Measurements from ENCODE around the gene NLRP6.
A peak's percentile ranks its signal among the peaks of the same experiment; 100 is the strongest.
"Not testable (repeated sequence)": the region's sequence is repeated elsewhere in the genome, so short reads cannot be mapped to it uniquely, and the experiment has no call there.

NLRP6 gene

GRCh38 chr11:256952-257737, 21.1 kb upstream of the NLRP6 start:
- DNase-seq: no peak

GRCh38 chr11:257766-258493, 20.3 kb upstream of the NLRP6 start:
- no peak for DNase-seq

DNA sequence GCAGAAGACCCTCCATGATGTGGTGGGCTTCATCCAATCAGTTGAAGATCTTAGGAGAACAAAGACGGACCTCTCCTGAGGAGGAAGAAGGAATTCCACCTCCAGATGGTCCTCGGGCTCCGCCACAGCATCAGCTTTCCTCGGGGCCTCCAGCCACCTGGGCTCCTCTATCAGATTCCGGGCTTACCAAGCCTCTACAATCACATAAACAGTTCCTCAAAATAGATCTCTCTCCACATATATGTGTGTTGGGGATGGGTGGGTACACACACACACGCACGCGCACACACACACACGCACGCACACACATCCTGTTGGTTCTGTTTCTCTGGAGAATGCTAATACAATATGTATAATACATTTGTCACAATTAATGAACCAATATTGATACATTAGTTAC, 18.8 kb upstream of the NLRP6 start:
- no peak for DNase-seq

DNA sequence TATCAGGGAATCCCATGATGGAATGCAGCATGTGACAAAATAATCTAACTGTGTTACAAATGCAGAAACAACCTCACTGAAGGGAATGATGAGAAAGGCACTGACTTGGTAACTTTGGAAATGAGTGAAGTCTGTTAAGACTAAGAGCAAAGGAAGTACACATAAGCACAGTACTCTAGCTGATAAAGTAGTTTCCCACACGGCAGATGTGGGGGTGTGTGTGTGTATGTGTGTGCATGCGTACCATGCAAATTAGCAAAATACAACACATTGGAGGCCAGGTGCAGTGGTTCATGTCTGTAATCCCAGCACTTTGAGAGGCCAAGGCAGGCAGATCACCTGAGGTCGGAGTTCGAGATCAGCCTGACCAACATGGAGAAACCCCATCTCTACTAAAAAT, 16.6 kb upstream of the NLRP6 start:
- DNase-seq: no peak

GRCh38 chr11:266676-267439, 11.3 kb upstream of the NLRP6 start:
- DNase-seq: no peak

GRCh38 chr11:267491-267994, 10.7 kb upstream of the NLRP6 start:
- no peak for DNase-seq

DNA sequence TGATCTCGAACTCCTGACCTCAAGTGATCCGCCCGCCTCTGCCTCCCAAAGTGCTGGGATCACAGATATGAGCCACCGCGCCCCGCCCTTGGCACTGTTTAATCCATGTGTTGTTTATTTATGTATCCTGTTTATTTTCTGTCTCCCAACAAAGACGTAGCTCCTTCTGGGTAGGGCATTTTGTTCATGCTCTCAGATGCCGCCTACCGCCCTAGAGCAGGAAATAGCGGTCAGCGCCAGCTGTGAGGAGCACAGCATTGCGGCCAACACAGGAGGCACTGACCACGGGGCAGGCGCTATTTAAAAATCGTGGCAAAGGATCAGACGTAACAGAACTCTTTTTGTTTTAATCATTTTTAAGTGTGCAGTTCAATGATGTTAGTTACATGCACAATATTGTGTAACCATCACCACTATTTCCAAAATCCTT, 9.5 kb upstream of the NLRP6 start:
- DNase-seq: not testable (repeated sequence)

GRCh38 chr11:269146-269890, 8.9 kb upstream of the NLRP6 start:
- peak; percentile 78 for DNase-seq

DNA sequence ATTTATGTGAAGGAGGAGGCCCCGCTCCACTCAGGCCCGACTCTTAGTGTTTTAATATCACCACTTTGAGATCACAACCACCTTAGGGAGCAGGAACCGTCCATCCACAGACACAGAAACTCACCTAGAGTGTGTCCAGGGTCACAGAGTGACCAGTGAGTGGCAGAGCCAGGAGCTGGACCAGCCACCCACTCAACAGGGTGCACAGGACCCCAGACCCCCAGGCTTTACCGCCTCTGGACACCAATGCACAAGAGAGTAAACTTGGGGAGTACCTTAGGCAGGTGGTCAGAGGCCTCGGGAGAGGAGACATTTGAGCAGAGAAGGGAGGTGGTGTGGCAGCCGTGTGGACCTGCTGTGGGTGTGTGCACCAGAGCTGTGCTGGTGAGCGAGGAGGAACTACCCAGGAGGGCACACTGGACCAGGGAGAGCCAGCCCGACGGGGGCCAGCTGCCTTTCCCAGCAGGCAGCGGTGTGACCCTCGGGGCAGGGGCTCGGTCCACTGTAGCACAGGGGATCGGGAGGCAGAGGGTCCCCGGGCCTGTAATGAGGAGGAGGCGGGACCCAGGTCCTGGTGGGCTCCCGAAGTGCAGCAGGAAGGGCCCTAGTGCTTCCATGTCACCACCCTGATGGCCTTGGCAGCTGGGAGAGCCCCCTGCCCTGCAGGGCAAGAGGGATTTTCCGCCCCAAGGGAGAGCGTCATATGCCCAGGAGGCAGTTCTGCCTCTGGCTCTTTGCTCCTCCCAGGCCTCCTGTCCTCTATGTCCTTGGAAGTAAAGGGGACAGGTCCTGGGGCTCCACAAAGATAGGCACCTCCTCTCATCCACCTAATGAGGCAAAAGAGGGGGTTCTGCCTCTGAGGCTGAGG, 7.5 kb upstream of the NLRP6 start:
- no peak for DNase-seq

DNA sequence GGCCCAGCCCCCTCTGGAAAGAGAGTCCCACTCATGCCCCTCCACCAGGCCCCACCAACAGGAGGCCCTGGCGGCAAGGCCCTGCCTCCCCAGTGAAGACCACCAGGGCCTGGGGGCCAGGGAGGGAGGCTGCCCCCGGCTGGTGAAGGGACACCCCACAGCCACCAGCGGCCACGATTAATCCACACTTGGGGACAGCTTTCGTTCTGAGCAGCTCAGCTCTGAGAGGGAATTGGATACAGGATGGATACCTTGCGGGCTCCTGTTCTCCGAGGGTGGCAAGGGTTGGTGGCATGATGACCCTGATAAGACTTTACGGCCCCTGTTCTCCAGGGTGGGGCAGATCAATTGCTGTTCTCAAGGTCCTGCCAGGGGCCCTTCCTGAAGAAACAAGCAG, 6.9 kb upstream of the NLRP6 start:
- DNase-seq: no peak

DNA sequence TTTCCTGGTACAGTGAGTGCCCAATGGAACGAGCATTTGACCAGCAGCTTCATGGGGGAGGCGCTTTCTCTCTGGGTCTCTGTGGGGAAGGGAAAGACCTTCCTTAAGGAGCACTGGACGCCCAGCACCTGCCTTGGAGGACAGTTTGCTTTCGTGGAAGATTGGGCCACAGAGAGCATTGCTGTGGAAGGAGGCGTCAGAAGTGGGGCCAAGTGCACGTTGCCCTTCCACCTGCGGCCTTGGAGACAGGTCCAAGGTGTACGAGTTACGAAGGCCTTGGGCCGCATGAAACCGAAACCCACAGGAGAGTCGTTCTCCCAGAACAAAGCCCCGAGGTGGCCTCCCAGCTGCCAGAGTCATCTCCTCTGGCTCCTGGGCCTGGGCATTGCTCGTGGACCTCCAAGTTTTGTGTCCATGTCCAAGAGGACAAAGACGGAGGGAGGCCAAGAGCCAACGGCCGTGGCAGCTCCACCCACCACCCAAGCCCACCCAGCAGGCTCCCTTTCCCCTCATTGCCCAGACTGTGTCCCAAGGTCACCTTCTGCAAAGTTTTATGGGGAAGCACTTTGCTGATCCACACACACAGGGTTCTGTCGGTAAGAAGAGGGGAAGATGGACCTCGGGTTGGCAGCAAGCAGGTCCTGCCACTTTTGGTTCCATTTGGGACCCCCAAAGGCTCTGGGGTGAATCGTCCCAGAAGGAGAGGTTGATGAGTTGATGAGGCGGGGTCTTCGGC, 5.8 kb upstream of the NLRP6 start:
- no peak for DNase-seq

DNA sequence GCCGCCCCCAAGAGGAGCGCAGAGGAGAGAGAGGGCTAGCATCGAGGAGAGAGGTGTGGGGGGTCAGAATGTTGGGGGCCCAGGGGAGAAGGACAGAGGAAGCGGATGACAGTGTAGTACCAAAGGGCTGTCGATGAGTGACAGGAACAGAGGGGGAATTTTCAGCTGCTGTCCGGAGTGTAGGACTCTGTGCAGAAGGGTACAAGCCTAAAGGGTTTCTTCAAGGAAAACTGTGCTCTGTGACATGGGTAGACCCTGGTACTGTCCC, 5.3 kb upstream of the NLRP6 start:
- DNase-seq: no peak

DNA sequence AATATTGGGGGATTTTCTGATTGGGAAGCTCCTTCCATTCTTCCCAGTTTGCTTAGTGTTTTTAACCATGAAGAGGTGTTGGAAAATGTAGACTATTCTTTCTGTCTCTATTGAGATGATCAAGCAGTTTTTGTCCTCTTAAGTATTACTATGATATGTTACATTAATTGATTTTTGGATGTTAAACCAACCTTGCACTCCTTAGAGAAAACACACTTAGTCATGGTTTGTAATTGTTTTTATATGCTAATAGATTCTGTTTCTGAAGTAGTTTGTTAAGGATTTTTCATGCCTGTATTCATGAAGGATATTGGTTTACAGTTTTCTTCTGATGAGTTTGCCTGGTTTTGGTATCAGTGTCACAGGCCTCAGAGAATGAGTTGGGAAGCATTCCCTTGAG, 2.0 kb upstream of the NLRP6 start:
- DNase-seq: no peak

DNA sequence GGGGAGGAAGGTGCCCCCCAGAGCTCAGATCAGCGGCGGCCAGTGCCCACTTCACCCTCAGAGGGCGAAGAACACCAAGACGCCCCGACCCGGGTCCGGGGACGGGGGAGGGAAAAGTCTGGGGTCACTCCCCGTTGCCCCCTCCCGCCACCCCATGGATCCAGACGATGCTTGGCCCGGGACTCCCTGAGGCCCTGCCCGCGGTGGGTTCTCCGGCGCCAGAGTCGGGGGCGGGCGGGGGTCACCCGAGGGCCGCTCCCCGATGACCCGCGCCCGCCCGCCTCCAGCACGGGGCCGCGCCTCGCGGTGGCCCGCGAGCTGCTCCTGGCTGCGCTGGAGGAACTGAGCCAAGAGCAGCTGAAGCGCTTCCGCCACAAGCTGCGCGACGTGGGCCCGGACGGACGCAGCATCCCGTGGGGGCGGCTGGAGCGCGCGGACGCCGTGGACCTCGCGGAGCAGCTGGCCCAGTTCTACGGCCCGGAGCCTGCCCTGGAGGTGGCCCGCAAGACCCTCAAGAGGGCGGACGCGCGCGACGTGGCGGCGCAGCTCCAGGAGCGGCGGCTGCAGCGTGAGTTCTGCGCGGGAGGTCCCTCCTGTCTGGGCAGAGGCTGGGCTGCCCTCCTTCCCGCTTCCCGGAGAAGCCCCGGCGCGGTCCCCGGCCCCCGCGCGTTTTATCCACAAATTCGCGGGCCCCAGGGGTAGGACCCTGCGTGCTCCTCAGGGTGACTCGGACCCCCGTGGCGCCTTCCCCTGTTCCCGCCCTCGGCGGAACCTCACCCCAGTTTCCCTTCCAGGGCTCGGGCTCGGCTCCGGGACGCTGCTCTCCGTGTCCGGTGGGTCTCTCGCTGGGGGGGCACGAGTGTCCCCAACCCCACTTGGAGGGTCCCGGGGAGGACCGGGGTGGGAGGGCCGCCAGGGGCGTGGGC, 1.1 kb downstream of the NLRP6 start:
- DNase-seq: peak; percentile 20

- DNase-seq: peak; percentile 57
These were observed 1.9 kb downstream of the NLRP6 start for GRCh38 chr11:279966-280705.

- DNase-seq: peak; percentile 39
These were observed 2.7 kb downstream of the NLRP6 start for GRCh38 chr11:280706-281485.

GRCh38 chr11:281486-282161, 3.4 kb downstream of the NLRP6 start:
- DNase-seq: no peak

DNA sequence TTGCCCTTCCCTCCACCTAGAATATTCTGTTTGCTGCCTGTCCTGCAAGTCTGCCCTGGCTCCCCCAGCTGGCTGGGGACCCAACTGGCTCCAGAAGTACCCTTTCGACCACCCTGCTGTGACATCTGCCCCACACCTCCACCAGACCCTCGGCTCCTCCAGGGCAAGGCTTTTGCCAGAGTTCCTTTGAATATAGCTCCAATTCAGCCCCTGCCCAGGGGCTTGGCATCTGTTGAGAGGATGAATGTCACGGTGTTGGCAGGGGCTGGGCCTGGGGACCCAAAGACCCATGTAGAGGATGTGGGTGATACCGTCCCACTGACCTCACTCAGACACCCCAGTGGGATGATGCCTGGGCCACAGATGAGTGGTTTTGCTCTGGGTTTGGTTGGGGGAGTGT, 4.0 kb downstream of the NLRP6 start:
- no peak for DNase-seq

Data from eye (tissue), 1 donor.